Suprapubic skin (tissue), 4 donors: Measurements from ENCODE around the gene PLA2G15. TPM values are rescaled to one million over a fixed set of nuclear protein-coding genes. Genes with fewer than 3 reads are reported as not detected.
A peak's percentile ranks its signal among the peaks of the same experiment; 100 is the strongest.

Source experiments
- DNase-seq, 2 donors: peaks; one replicate each; pipeline ENCODE4 v3.0.0-alpha.2; 2019; ENCODE audit warnings: low spot score in 2 of 2
- H3K27ac ChIP-seq: fragments of 200-600 bp; sonication (generic); one replicate; pipeline ENCODE4 v1.5.1; 2019
- H3K27me3 ChIP-seq: fragments of 200-600 bp; sonication (generic); one replicate; pipeline ENCODE4 v1.5.1; 2019
- H3K36me3 ChIP-seq: fragments of 200-600 bp; sonication (generic); one replicate; pipeline ENCODE4 v1.5.1; 2019
- H3K4me1 ChIP-seq: fragments of 200-600 bp; sonication (generic); one replicate; pipeline ENCODE4 v1.5.1; 2019
- H3K4me3 ChIP-seq: fragments of 200-600 bp; sonication (generic); one replicate; pipeline ENCODE4 v1.5.1; 2019; ENCODE audit warnings: mild to moderate bottlenecking
- H3K9me3 ChIP-seq: fragments of 200-600 bp; sonication (generic); one replicate; pipeline ENCODE4 v1.5.1; 2019
- EP300 ChIP-seq: sonication (generic); formaldehyde crosslinking; IDR thresholded peaks from one replicate; pipeline ENCODE4 v1.6.1; 2017; ENCODE audit warnings: antibody characterized with exemption
- POLR2A ChIP-seq, 2 donors: fragments of 450-650 bp; IDR thresholded peaks; one replicate each; pipeline ENCODE4 v1.6.1; 2017; ENCODE audit warnings: antibody characterized with exemption in 2 of 2, mild to moderate bottlenecking in 2 of 2, moderate library complexity in 2 of 2
- POLR2AphosphoS5 ChIP-seq, 3 donors: sonication (generic); formaldehyde crosslinking; IDR thresholded peaks; one replicate each; pipeline ENCODE4 v1.6.1; 2017; ENCODE audit warnings: antibody characterized with exemption in 3 of 3
- WGBS: methylation state at CpG from one replicate; pipeline ENCODE4 v1.1.5; 2018; 5-methylcytosine and 5-hydroxymethylcytosine counted together
- total RNA-seq, 4 donors: library from RNA; depleted of rRNA; stranded (reverse); fragments of >200 nt; gene quantifications; one replicate each; pipeline ENCODE4 v1.1.0, GENCODE V29; 2016
- TF ChIP-seq, protein P1 (sequence below), 2 donors: fragments of 200-600 bp in 1 of 2; fragments of 450-650 bp in 1 of 2; sonication (generic) in 1 of 2; IDR thresholded peaks; one replicate each; pipeline ENCODE4 v1.5.1; 2016 to 2019; ENCODE audit warnings: antibody characterized with exemption in 2 of 2, mild to moderate bottlenecking in 1 of 2, moderate library complexity in 1 of 2

Gene PLA2G15
- total RNA-seq, 4 donors from 2014 or later: 11.2 to 26.6 (median 23.6) TPM

DNA sequence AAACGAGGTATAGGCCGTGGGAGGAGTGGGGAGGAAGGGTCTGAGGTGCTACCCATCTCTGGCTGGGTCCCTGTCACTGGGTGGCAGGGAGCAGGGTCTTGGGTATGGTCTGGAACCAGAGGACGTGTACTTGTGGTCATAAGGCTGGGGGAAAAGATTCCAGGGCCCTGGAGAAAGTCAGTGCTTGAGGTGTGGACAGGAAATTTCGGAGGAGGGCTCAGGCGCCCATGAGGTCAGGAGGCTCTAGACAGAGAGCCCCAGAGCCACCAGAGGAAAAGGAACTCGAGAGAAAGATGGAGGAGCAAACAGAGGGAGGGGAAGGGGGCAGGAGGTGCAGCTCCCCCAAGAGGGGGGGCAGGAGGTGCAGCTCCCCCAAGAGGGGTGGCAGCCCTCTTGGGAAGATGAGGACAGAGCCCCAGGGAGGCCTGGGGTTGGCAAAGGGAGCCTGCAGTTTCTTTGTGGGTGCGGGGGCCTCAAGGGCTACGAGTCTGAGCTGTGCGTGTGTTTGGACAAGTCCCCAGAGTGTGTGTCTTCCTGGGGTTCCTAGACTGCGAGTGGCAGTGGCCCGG is 18.5 kb downstream of the PLA2G15 start:
- no peak for DNase-seq
- Histone ChIP-seq H3K4me1 (peaks cover 36% of the 10 kb centered on the region), H3K36me3 (peaks cover 20% of the 10 kb centered on the region), H3K9me3 (no peaks in the 10 kb centered on the region), H3K27ac (peak overlapping the region; percentile 94), H3K27me3 (no peaks in the 10 kb centered on the region), H3K4me3 (peak overlapping the region; percentile 83)
- WGBS: 52% methylated on average over 9 of the region's 11 CpGs
- TF ChIP-seq POLR2AphosphoS5 (IDR thresholded peaks at IDR 0.05): no peak
- no peak for TF ChIP-seq POLR2A (IDR thresholded peaks at IDR 0.05)
- TF ChIP-seq, protein P1, sequence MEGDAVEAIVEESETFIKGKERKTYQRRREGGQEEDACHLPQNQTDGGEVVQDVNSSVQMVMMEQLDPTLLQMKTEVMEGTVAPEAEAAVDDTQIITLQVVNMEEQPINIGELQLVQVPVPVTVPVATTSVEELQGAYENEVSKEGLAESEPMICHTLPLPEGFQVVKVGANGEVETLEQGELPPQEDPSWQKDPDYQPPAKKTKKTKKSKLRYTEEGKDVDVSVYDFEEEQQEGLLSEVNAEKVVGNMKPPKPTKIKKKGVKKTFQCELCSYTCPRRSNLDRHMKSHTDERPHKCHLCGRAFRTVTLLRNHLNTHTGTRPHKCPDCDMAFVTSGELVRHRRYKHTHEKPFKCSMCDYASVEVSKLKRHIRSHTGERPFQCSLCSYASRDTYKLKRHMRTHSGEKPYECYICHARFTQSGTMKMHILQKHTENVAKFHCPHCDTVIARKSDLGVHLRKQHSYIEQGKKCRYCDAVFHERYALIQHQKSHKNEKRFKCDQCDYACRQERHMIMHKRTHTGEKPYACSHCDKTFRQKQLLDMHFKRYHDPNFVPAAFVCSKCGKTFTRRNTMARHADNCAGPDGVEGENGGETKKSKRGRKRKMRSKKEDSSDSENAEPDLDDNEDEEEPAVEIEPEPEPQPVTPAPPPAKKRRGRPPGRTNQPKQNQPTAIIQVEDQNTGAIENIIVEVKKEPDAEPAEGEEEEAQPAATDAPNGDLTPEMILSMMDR (IDR thresholded peaks at IDR 0.05): no peak
- no peak for TF ChIP-seq EP300

DNA sequence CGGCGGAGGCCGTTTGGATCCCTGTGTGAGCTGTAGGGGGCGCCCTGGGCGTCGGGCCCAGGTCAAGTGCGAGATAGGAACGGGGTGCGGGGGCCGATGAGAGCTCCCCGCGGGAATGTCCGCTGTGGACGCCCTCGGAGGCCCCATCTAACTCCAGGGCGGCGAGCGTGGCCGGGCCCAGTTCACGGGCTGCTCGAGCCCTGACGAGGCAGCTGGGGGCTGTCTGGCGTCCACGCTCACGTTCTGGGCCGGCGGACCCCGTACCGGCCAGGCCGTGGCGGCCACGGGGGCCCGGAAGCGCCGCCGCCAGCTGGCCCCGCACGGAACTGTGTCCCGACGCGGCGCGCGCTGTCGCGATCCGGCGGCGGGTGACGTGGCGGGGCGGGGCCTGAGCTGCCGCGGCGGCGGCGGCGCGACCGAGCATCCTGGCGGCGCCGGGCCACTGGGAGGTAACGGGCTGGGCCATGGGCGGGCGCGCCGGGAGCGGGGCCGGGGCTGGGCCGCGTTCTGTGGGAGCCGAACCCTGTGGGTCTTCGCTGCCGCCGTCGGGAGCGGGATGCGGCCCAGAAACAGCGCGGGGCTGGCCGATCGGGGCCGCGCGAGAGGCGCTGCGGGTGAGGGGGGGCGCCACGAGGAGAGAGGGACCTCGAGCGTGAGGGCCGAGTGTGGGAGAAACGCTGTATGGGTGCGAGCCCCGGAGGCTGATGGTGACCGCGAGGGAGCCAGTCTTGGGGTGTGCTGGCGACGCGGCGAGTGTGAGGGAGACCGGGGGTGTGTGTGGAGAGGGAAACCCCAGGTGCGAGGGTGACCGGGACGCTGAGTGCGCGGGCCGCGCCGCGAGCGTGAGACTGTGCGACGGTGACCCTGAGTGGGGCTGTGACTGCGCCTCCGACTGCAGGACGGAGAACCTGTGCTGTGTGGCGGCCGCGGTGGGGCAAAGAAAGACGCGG is 19.2 kb downstream of the PLA2G15 start, which contains the start of gene SLC7A6:
Gene SLC7A6, plus strand, starts transcription at position 399 of the 950 bp plus-strand sequence. CDS start 10,201 bp downstream, outside the sequence.
- Histone ChIP-seq H3K27me3 (no peaks in the 10 kb centered on the region), H3K9me3 (no peaks in the 10 kb centered on the region), H3K36me3 (peaks cover 13% of the 10 kb centered on the region), H3K4me3 (peak within 1 kb of the TSS; percentile 83), H3K4me1 (peaks cover 36% of the 10 kb centered on the region), H3K27ac (peak within 1 kb of the TSS; percentile 94)
- 0% methylated on average over 23 of the region's 123 CpGs for WGBS
- TF ChIP-seq POLR2AphosphoS5 (IDR thresholded peaks at IDR 0.05) (peak in 2 of 3 donors; percentile 14 to 30), EP300 (no peak), POLR2A (IDR thresholded peaks at IDR 0.05) (peak in 1 of 2 donors; percentile 76)
- TF ChIP-seq, protein P1 (IDR thresholded peaks at IDR 0.05): peak; percentile 20 to 76
- peak; percentile 88 for DNase-seq

DNA sequence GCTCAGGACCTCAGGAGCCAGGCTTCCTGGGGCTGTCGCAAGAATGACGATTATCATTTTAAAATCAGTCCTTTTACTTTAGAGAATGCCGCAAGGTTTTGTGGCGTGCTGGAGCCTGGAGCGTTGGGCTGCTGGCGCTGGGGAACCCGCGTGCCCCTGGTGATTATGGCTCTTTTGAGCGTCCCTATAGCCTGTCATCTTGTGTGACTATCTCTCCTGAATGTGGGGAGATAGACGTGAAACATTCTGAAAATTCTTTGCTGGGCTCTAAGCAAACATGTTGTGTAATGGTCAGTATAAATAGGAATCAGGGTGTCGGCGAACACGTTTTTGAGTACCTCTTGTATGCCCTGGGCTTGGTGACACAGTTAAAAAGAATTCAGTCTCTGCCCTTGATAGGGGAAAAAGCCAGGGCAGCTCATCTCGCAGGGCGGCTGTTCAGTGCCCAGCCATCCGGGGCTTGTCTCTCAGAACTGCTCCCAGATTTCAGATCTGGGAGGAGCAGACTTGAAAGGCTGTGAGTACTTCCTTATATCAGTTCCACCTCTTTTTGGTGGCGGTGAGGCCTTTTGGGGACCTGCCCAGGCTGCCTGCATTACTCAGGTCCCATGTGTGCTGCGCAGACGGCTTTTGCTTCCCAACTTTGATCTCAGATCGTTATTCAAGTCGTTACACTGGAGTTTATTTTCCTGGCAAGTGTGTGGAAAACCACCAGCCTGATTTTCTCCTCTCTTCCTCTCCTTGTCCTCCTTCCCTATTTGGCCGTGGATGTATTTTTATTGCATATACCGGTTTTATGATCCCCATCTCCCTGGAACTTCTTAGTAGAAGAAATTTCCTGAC is 20.1 kb downstream of the PLA2G15 start:
- Histone ChIP-seq H3K36me3 (peaks cover 4% of the 10 kb centered on the region), H3K9me3 (no peaks in the 10 kb centered on the region), H3K4me3 (peak overlapping the region; percentile 83), H3K27ac (peak overlapping the region; percentile 94), H3K27me3 (no peaks in the 10 kb centered on the region), H3K4me1 (peaks cover 36% of the 10 kb centered on the region)
- peak in 1 of 2 donors; percentile 83 for DNase-seq
- WGBS: 2% methylated on average over 22 of the region's 23 CpGs
- TF ChIP-seq, protein P1 (IDR thresholded peaks at IDR 0.05): no peak
- TF ChIP-seq EP300: no peak
- TF ChIP-seq POLR2AphosphoS5 (IDR thresholded peaks at IDR 0.05): no peak
- no peak for TF ChIP-seq POLR2A (IDR thresholded peaks at IDR 0.05)

DNA sequence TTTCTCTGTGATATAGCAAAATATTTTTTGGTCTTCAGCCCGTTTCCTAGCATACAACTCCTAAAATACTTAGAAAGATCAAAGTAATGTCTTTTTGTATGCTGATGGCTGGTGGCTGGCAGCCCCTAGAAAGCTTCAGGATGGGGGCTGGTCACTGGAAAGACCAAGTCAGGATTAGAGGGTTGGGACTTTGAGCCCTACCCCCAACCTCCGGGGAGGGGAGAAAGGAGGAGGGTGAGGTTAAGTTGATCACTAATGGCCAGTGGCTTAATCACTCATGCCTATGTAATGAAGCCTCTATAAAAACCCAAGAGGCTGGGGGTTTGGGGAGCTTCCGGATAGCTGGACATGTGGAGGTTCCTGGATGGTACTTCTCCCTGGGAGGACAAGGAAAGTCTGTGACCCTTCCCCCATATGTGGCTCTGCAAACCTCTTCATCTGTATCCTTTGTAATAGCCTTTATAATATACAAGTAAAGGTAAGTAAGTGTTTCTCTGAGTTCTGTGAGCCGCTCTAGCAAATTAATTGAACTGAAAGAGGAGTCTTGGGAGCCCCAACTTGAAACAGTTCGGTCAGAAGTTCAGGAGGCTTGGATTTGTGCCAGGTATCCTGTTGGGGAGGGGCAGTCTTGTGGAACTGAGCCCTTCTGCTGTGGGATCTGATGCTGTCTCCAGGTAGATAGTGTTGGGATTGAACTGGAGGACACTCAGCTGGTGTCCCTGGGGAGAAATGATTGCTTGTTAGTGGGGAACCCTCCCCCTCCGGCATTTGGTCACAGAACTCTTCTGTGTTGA is 22.6 kb downstream of the PLA2G15 start:
- H3K27ac ChIP-seq: no peak overlapping the region

More for the DNA sequence above, 22.6 kb downstream of the PLA2G15 start:
- DNase-seq: no peak
- no peaks in the 10 kb centered on the region for H3K36me3 ChIP-seq
- H3K27me3 ChIP-seq: no peaks in the 10 kb centered on the region
- no peak overlapping the region for H3K4me3 ChIP-seq
- TF ChIP-seq POLR2AphosphoS5 (IDR thresholded peaks at IDR 0.05) (no peak), EP300 (no peak), POLR2A (IDR thresholded peaks at IDR 0.05) (no peak)
- TF ChIP-seq, protein P1 (IDR thresholded peaks at IDR 0.05): no peak
- 66% methylated on average over 6 of the region's 6 CpGs for WGBS
- no peaks in the 10 kb centered on the region for H3K9me3 ChIP-seq
- H3K4me1 ChIP-seq: peaks cover 44% of the 10 kb centered on the region
